Astrocyte (in vitro differentiated cells and primary cell): ENCODE data around the gene DISC1. TPM values are rescaled to one million over a fixed set of nuclear protein-coding genes. Genes with fewer than 3 reads are reported as not detected.

Experiments used
- DNase-seq: peaks from one replicate; pipeline ENCODE4 v3.0.0-alpha.2; 2010; ENCODE audit warnings: low read depth
- FAIRE-seq: peaks from 2 replicates; lab custom pipeline; 2011; peaks lifted over from hg19 to GRCh38; lab: Jason Lieb, UNC
- H2AFZ ChIP-seq: 2 replicates; pipeline ENCODE4 v1.6.0; 2012; ENCODE audit warnings: low read depth, low read length, inconsistent platforms
- H3K27ac ChIP-seq: 2 replicates; pipeline ENCODE4 v1.5.1; 2011; ENCODE audit warnings: low read depth, low read length, inconsistent platforms
- H3K27me3 ChIP-seq: 2 replicates; pipeline ENCODE4 v1.6.0; 2011; ENCODE audit warnings: low read length, inconsistent platforms; ENCODE audit not compliant: insufficient read depth
- H3K36me3 ChIP-seq: 2 replicates; pipeline ENCODE4 v1.5.1; 2011; ENCODE audit warnings: low read length, inconsistent platforms; ENCODE audit not compliant: insufficient read depth
- H3K4me1 ChIP-seq: 2 replicates; pipeline ENCODE4 v1.5.1; 2011; ENCODE audit warnings: low read length, inconsistent platforms; ENCODE audit not compliant: insufficient read depth
- H3K4me2 ChIP-seq: 2 replicates; pipeline ENCODE4 v1.6.0; 2012; ENCODE audit warnings: low read length, inconsistent platforms
- H3K4me3 ChIP-seq: 2 replicates; pipeline ENCODE4 v1.5.1; 2011; ENCODE audit warnings: low read depth, mild to moderate bottlenecking, low read length, inconsistent platforms; ENCODE audit not compliant: insufficient read depth
- H3K79me2 ChIP-seq: 2 replicates; pipeline ENCODE4 v1.6.0; 2012; ENCODE audit warnings: mild to moderate bottlenecking, low read length, inconsistent platforms; ENCODE audit not compliant: insufficient read depth
- H3K9ac ChIP-seq: 2 replicates; pipeline ENCODE4 v1.6.0; 2012; ENCODE audit warnings: mild to moderate bottlenecking, low read length, inconsistent platforms
- H3K9me3 ChIP-seq: 2 replicates; pipeline ENCODE4 v1.5.1; 2012; ENCODE audit warnings: low read depth, mild to moderate bottlenecking, low read length, inconsistent platforms; ENCODE audit not compliant: insufficient read depth
- H4K20me1 ChIP-seq: 2 replicates; pipeline ENCODE4 v1.6.0; 2012; ENCODE audit warnings: low read length, inconsistent platforms; ENCODE audit not compliant: insufficient read depth
- H3K27ac Mint-ChIP-seq: one replicate; pipeline ENCODE4 v1.8.0; 2021; ENCODE audit warnings: mild to moderate bottlenecking, mixed read lengths; ENCODE audit not compliant: unreplicated experiment
- H3K27me3 Mint-ChIP-seq: one replicate; pipeline ENCODE4 v1.8.0; 2021; ENCODE audit warnings: low read depth, mixed read lengths; ENCODE audit not compliant: unreplicated experiment
- H3K36me3 Mint-ChIP-seq: one replicate; pipeline ENCODE4 v1.8.0; 2021; ENCODE audit warnings: low read depth, mixed read lengths; ENCODE audit not compliant: unreplicated experiment
- H3K4me1 Mint-ChIP-seq: one replicate; pipeline ENCODE4 v1.8.0; 2021; ENCODE audit warnings: low read depth, mixed read lengths; ENCODE audit not compliant: unreplicated experiment
- H3K4me3 Mint-ChIP-seq: one replicate; pipeline ENCODE4 v1.8.0; 2021; ENCODE audit warnings: mild to moderate bottlenecking, moderate library complexity, mixed read lengths; ENCODE audit not compliant: unreplicated experiment
- H3K9me3 Mint-ChIP-seq: one replicate; pipeline ENCODE4 v1.8.0; 2021; ENCODE audit warnings: mild to moderate bottlenecking, mixed read lengths; ENCODE audit not compliant: unreplicated experiment
- CTCF ChIP-seq: IDR thresholded peaks from 2 replicates; pipeline ENCODE4 v1.5.1; 2011; ENCODE audit warnings: low read depth, mild to moderate bottlenecking, inconsistent platforms, low read length, moderate library complexity; ENCODE audit not compliant: insufficient read depth
- EZH2 ChIP-seq: IDR thresholded peaks from 2 replicates; pipeline ENCODE4 v1.6.1; 2012; ENCODE audit warnings: mild to moderate bottlenecking, low read length, inconsistent platforms; ENCODE audit not compliant: insufficient read depth
- total RNA-seq: library from RNA; stranded (reverse); gene quantifications from 2 replicates; pipeline ENCODE4 v1.2.1, GENCODE V29; 2021

The DISC1 gene
- total RNA-seq, 1 donor from 2014 or later: 9.1 TPM

GRCh38 chr1:231936983-231937775 is 310.6 kb downstream of the DISC1 start:
- no peak overlapping the region for H3K4me3 Mint-ChIP-seq
- H3K79me2 ChIP-seq: no peaks in the 10 kb centered on the region
- no peak for DNase-seq
- H3K36me3 ChIP-seq: no peaks in the 10 kb centered on the region
- H3K27me3 ChIP-seq: no peaks in the 10 kb centered on the region
- no peak overlapping the region for H2AFZ ChIP-seq
- H3K4me2 ChIP-seq: peak overlapping the region; percentile 3
- FAIRE-seq: no peak
- H3K27ac Mint-ChIP-seq: no peak overlapping the region
- TF ChIP-seq EZH2 (no peak), CTCF (no peak)
- H3K27ac ChIP-seq: no peak overlapping the region
- peaks cover 10% of the 10 kb centered on the region for H3K4me1 Mint-ChIP-seq
- H3K27me3 Mint-ChIP-seq: peaks cover 3% of the 10 kb centered on the region
- H3K9ac ChIP-seq: no peak overlapping the region
- no peaks in the 10 kb centered on the region for H4K20me1 ChIP-seq
- peaks cover 2% of the 10 kb centered on the region for H3K9me3 Mint-ChIP-seq
- no peak overlapping the region for H3K4me3 ChIP-seq
- H3K4me1 ChIP-seq: no peaks in the 10 kb centered on the region
- H3K36me3 Mint-ChIP-seq: peaks cover 2% of the 10 kb centered on the region
- no peaks in the 10 kb centered on the region for H3K9me3 ChIP-seq

DNA sequence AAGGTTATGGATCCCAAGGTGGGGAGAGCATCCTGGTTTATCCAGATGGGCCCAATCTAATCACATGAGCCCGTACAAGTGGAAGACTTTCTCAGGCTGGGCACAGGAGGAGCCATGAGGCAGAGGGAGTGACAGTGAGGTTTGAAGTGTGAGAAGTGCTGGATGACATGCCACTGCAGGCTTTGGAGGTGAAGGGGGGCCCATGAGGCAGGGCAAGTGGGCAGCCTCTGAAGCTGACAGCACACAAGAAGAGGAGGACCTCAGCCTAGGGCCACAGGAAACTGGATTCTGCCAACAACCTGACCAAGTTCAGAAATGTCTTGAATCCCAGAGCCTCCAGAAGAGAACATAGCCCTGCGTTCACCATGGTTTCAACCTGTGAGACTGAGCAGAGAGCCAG is 311.6 kb downstream of the DISC1 start:
- no peaks in the 10 kb centered on the region for H3K4me1 ChIP-seq
- Mint-ChIP-seq H3K9me3 (no peaks in the 10 kb centered on the region), H3K36me3 (peaks cover 2% of the 10 kb centered on the region), H3K4me1 (peaks cover 10% of the 10 kb centered on the region), H3K27ac (no peak overlapping the region), H3K4me3 (no peak overlapping the region), H3K27me3 (peaks cover 3% of the 10 kb centered on the region)
- H3K79me2 ChIP-seq: no peaks in the 10 kb centered on the region
- H3K36me3 ChIP-seq: no peaks in the 10 kb centered on the region
- no peak overlapping the region for H3K4me2 ChIP-seq
- TF ChIP-seq EZH2 (no peak), CTCF (no peak)
- no peak overlapping the region for H3K9ac ChIP-seq
- no peak for FAIRE-seq
- H3K9me3 ChIP-seq: no peaks in the 10 kb centered on the region
- no peaks in the 10 kb centered on the region for H3K27me3 ChIP-seq
- no peaks in the 10 kb centered on the region for H4K20me1 ChIP-seq
- no peak for DNase-seq
- no peak overlapping the region for H3K4me3 ChIP-seq
- H3K27ac ChIP-seq: no peak overlapping the region
- H2AFZ ChIP-seq: no peak overlapping the region

- Mint-ChIP-seq H3K27ac (no peak overlapping the region), H3K4me1 (peaks cover 10% of the 10 kb centered on the region), H3K36me3 (peaks cover 2% of the 10 kb centered on the region), H3K4me3 (no peak overlapping the region), H3K27me3 (peaks cover 3% of the 10 kb centered on the region), H3K9me3 (no peaks in the 10 kb centered on the region)
- no peak overlapping the region for H3K4me2 ChIP-seq
- no peak overlapping the region for H3K4me3 ChIP-seq
- no peaks in the 10 kb centered on the region for H3K79me2 ChIP-seq
- H3K27me3 ChIP-seq: no peaks in the 10 kb centered on the region
- no peak overlapping the region for H2AFZ ChIP-seq
- TF ChIP-seq CTCF (no peak), EZH2 (no peak)
- FAIRE-seq: peak; percentile 32
- H3K9me3 ChIP-seq: no peaks in the 10 kb centered on the region
- no peaks in the 10 kb centered on the region for H3K4me1 ChIP-seq
- no peak for DNase-seq
- no peaks in the 10 kb centered on the region for H4K20me1 ChIP-seq
- no peak overlapping the region for H3K27ac ChIP-seq
- H3K9ac ChIP-seq: no peak overlapping the region
- no peaks in the 10 kb centered on the region for H3K36me3 ChIP-seq
These were observed 312.1 kb downstream of the DISC1 start for GRCh38 chr1:231938711-231939110.
